ENCODE measurements around the gene ZNF414. TPM values are rescaled to one million over a fixed set of nuclear protein-coding genes. Genes with fewer than 3 reads are reported as not detected.

Gene ZNF414
- total RNA-seq, 4 donors from 2014 or later = 9.1 to 44.3 (median 34.4) TPM

DNA sequence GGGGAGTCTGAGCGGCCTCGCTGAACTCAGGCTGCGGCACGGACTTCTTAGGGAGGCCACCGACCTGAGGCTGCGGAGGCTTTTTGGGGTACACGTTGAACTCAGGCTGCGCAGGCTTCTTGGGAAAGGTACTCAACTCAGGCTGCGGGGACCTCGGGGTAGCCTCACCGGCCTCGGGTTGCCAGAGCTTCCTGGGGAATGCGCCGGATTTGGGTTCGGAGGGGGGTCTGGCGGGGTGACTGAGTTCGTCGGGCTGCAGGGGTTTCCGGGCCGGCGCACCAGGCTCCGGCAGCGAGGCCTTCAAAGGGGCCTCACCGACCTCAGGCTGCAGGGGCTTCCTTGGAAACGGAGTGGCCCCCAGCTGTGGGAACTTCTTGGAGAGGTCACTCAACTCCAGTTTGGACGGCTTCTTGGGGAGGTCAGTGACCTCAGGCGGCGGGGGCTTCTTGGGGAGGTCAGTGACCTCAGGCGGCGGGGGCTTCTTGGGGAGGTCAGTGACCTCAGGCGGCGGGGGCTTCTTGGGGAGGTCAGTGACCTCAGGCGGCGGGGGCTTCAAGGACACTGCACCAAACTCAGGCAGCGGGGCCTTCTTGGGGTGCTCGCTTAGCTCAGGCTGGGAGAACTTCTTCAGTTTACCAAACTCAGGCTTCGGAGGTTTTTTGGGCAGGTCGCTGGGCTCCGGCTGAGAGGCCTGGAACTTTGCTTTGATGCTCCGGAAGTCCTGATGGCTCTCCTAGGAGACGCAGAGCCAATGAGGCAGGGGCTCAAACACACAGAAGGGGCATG, 14.7 kb downstream of the ZNF414 start:
- TF ChIP-seq, protein P1, sequence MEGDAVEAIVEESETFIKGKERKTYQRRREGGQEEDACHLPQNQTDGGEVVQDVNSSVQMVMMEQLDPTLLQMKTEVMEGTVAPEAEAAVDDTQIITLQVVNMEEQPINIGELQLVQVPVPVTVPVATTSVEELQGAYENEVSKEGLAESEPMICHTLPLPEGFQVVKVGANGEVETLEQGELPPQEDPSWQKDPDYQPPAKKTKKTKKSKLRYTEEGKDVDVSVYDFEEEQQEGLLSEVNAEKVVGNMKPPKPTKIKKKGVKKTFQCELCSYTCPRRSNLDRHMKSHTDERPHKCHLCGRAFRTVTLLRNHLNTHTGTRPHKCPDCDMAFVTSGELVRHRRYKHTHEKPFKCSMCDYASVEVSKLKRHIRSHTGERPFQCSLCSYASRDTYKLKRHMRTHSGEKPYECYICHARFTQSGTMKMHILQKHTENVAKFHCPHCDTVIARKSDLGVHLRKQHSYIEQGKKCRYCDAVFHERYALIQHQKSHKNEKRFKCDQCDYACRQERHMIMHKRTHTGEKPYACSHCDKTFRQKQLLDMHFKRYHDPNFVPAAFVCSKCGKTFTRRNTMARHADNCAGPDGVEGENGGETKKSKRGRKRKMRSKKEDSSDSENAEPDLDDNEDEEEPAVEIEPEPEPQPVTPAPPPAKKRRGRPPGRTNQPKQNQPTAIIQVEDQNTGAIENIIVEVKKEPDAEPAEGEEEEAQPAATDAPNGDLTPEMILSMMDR (IDR thresholded peaks at IDR 0.05) = no peak
- Histone ChIP-seq H3K4me1 (no peaks in the 10 kb centered on the region), H3K27ac (no peak overlapping the region), H3K9me3 (no peaks in the 10 kb centered on the region), H3K36me3 (no peaks in the 10 kb centered on the region), H3K4me3 (replicated peaks in 1 of 3) (no peak overlapping the region), H3K27me3 (no peaks in the 10 kb centered on the region)
- 80 to 86% methylated on average over 26 to 34 of the region's 41 CpGs for WGBS, 2 donors
- DNase-seq = no peak
- intact Hi-C loops (cut with DNase I) = no loop called here

DNA sequence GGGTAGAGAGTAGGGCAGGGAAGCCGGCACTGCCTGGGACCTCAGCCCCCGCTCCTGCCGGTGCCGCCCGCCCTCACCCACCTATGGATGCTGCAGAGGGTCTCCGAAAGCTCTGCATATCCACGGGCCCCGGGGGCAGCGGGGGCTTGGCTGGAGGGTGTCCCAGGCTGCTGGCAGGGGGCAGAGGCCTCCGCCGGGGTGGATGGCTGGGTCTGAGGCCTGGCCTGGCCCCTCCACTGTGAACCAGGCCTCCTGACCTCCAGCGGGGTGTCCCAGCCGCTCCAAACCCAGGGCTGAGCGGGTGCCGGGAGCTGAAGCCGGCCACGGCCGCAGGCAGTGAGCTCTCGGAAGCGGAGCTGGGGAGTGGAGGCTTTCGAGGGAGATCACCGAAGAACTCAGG, 15.7 kb downstream of the ZNF414 start:
- no peaks in the 10 kb centered on the region for H3K4me1 ChIP-seq
- H3K27ac ChIP-seq = no peak overlapping the region
- TF ChIP-seq, protein P1 (IDR thresholded peaks at IDR 0.05) = no peak
- TF ChIP-seq POLR2A (IDR thresholded peaks at IDR 0.05) = no peak
- no peaks in the 10 kb centered on the region for H3K9me3 ChIP-seq
- intact Hi-C loops (cut with DNase I) = no loop called here
- no peaks in the 10 kb centered on the region for H3K36me3 ChIP-seq
- 89 to 96% methylated on average over 9 to 16 of the region's 22 CpGs for WGBS, 2 donors
- H3K27me3 ChIP-seq = no peaks in the 10 kb centered on the region
- DNase-seq = no peak
- no peak overlapping the region for H3K4me3 ChIP-seq (replicated peaks in 1 of 3)

DNA sequence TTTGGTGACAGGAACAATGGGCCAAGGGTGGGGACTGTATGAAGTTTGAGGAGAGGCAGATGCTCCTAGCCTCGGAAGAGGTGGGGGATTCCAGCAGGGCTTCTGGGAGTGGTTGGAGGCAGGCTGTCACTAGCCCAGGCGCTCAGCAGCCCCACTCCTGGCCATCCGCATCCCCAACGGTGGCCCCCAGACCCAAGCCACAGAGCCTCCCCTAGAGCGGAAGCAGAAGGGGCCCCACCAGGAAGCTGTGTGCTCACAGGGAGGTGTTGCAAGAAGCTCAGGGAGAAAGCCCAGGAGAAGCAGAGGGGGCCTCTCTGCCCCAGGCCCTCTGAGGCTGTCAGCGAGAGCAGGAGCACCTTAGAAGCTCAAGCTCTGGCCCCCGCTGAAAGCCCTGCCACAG, 19.8 kb downstream of the ZNF414 start:
- H3K4me3 ChIP-seq (replicated peaks in 1 of 3) = no peak overlapping the region
- peaks cover 10 to 11% of the 10 kb centered on the region in 2 donors for H3K4me1 ChIP-seq
- TF ChIP-seq POLR2A (IDR thresholded peaks at IDR 0.05) = no peak
- TF ChIP-seq, protein P1 (IDR thresholded peaks at IDR 0.05) = no peak
- no peaks in the 10 kb centered on the region for H3K9me3 ChIP-seq
- intact Hi-C loops (cut with DNase I) = no loop called here
- WGBS, 2 donors = 79 to 80% methylated on average over 7 of the region's 7 CpGs
- H3K36me3 ChIP-seq = no peaks in the 10 kb centered on the region
- no peak overlapping the region for H3K27ac ChIP-seq
- H3K27me3 ChIP-seq = no peaks in the 10 kb centered on the region
- no peak for DNase-seq

DNA sequence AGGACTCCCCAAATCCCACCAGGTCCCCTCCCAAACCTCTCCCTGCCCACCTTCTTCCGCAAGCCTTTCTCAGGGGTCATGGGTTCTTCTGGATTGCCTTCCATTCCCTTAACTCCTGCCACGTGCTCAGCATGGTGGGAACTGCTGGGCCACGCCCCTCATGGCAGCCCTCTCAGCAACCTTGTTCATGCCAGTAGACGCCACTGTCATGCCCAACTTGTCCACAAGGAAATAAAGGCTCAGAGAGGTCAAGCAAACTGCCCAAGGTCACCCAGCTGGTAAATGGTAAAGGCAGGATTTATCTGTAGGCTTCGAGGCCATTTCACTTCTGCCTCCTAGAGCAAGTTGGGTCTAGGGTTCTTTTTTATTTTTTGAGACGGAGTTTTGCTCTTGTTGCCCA, 22.4 kb downstream of the ZNF414 start:
- DNase-seq = no peak
- H3K27me3 ChIP-seq = no peaks in the 10 kb centered on the region
- no peak overlapping the region for H3K27ac ChIP-seq
- H3K36me3 ChIP-seq = peaks cover 17 to 25% of the 10 kb centered on the region in 2 donors
- 90 to 92% methylated on average over 6 of the region's 6 CpGs for WGBS, 2 donors
- intact Hi-C loops (cut with DNase I) = no loop called here
- TF ChIP-seq, protein P1 (IDR thresholded peaks at IDR 0.05) = no peak
- TF ChIP-seq POLR2A (IDR thresholded peaks at IDR 0.05) = no peak
- no peak overlapping the region for H3K4me3 ChIP-seq (replicated peaks in 1 of 3)
- no peaks in the 10 kb centered on the region for H3K9me3 ChIP-seq
- peaks cover 12% of the 10 kb centered on the region in 2 donors for H3K4me1 ChIP-seq

DNA sequence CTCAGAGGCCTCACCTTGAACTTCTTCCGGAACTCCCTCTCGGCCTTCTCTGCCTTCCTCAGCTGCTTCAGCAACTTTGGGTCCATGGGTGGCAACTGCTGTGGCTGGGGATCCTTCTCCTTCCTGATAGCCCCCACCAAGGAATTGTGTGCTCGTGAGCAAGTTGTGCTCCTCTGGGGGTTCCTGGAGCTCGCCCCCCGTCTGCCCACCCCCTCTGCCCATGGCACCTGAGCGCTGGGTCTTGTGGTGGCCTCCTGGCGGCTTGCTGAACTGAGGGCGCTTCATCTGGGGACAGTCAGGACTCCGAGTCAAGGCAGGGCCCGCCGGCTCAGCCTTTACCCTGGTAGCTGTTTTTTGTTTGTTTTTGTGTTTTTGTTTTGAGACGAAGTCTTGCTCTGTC, 23.1 kb downstream of the ZNF414 start:
- intact Hi-C loops (cut with DNase I) = no loop called here
- Histone ChIP-seq H3K36me3 (peaks cover 24 to 32% of the 10 kb centered on the region in 2 donors), H3K4me1 (peaks cover 12% of the 10 kb centered on the region in 2 donors), H3K9me3 (no peaks in the 10 kb centered on the region), H3K4me3 (replicated peaks in 1 of 3) (no peak overlapping the region), H3K27me3 (no peaks in the 10 kb centered on the region), H3K27ac (no peak overlapping the region)
- TF ChIP-seq, protein P1 (IDR thresholded peaks at IDR 0.05) = no peak
- no peak for TF ChIP-seq POLR2A (IDR thresholded peaks at IDR 0.05)
- no peak for DNase-seq
- 92% methylated on average over 11 to 12 of the region's 12 CpGs for WGBS, 2 donors
